Astrocyte of the spinal cord (primary cell): Measurements from ENCODE around the gene MATN1.

Experiments
- DNase-seq: peaks from one replicate; pipeline ENCODE4 v3.0.0; 2011; ENCODE audit warnings: low read depth, low spot score
- H3K4me3 ChIP-seq: 2 replicates; pipeline ENCODE4 v1.5.1; 2011; ENCODE audit warnings: low read depth, mild to moderate bottlenecking, low read length, moderate library complexity
- CTCF ChIP-seq: IDR thresholded peaks from 2 replicates; pipeline ENCODE4 v1.5.1; 2012; ENCODE audit warnings: low read depth, mild to moderate bottlenecking, low read length, inconsistent platforms
- in situ Hi-C: cut with HindIII; loops from 2 replicates; pipeline ENCODE4 v1.10.0; 2017; ENCODE audit warnings: low sequenced_read_pairs

Gene MATN1

GRCh38 chr1:30670240-30671060, 52.9 kb downstream of the MATN1 start:
- in situ Hi-C loops: no loop called here
- no peak for TF ChIP-seq CTCF
- no peak for DNase-seq
- H3K4me3 ChIP-seq: no peak overlapping the region

GRCh38 chr1:30668546-30669327, 54.6 kb downstream of the MATN1 start:
- no peak for TF ChIP-seq CTCF
- no peak for DNase-seq
- in situ Hi-C loops: no loop called here
- H3K4me3 ChIP-seq: no peak overlapping the region

GRCh38 chr1:30668024-30668423, 55.4 kb downstream of the MATN1 start:
- no peak overlapping the region for H3K4me3 ChIP-seq
- in situ Hi-C loops: no loop called here
- no peak for DNase-seq
- TF ChIP-seq CTCF: no peak

GRCh38 chr1:30666756-30667273, 56.6 kb downstream of the MATN1 start:
- no peak for DNase-seq
- no peak for TF ChIP-seq CTCF
- H3K4me3 ChIP-seq: no peak overlapping the region
- in situ Hi-C loops: no loop called here

- TF ChIP-seq CTCF: no peak
- in situ Hi-C loops: no loop called here
- no peak for DNase-seq
- no peak overlapping the region for H3K4me3 ChIP-seq
Measured at GRCh38 chr1:30665216-30666010, 58.0 kb downstream of the MATN1 start.

- in situ Hi-C loops: no loop called here
- TF ChIP-seq CTCF: no peak
- DNase-seq: no peak
- no peak overlapping the region for H3K4me3 ChIP-seq
Measured at GRCh38 chr1:30664103-30664755, 59.2 kb downstream of the MATN1 start.
